Gastroesophageal sphincter (tissue), 3 donors: ENCODE measurements around the gene RAB7B.

Experiments
- EP300 ChIP-seq: sonication (generic); formaldehyde crosslinking; IDR thresholded peaks from one replicate; pipeline ENCODE4 v1.6.1; 2017; ENCODE audit warnings: antibody characterized with exemption, mild to moderate bottlenecking
- POLR2A ChIP-seq, 2 donors: fragments of 450-650 bp; IDR thresholded peaks; one replicate each; pipeline ENCODE4 v1.6.1; 2017; ENCODE audit warnings: antibody characterized with exemption in 2 of 2, mild to moderate bottlenecking in 2 of 2, moderate library complexity in 1 of 2
- POLR2AphosphoS5 ChIP-seq: sonication (generic); formaldehyde crosslinking; IDR thresholded peaks from one replicate; pipeline ENCODE4 v1.6.1; 2017; ENCODE audit warnings: antibody characterized with exemption
- TF ChIP-seq, protein P1 (sequence below), 4 experiments: fragments of 200-600 bp in 2 of 4; fragments of 450-650 bp in 2 of 4; sonication (generic) in 1 of 4; IDR thresholded peaks; one replicate each; pipeline ENCODE4 v1.5.1; 2017 to 2019; ENCODE audit warnings: antibody characterized with exemption in 4 of 4, mild to moderate bottlenecking in 2 of 4, moderate library complexity in 2 of 4

DNA sequence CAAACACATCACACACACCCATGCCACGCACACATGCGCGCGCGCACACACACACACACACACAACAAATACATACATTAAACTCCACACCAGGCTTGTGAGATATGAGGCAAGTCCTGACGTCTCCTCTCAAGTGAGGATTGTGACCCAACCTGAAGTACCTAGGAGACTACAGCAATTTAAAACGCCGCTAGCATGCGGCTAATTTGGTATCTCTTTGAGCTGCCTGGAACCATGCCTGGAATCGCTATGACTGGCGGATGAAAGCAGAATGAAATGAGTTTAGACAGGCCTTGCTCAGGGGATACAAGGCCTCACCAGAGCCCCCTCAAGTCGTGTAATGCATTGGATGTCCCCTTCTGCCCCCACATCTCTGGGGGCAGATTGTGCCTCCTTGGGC is 1.6 kb upstream of the RAB7B start:
- TF ChIP-seq, protein P1, sequence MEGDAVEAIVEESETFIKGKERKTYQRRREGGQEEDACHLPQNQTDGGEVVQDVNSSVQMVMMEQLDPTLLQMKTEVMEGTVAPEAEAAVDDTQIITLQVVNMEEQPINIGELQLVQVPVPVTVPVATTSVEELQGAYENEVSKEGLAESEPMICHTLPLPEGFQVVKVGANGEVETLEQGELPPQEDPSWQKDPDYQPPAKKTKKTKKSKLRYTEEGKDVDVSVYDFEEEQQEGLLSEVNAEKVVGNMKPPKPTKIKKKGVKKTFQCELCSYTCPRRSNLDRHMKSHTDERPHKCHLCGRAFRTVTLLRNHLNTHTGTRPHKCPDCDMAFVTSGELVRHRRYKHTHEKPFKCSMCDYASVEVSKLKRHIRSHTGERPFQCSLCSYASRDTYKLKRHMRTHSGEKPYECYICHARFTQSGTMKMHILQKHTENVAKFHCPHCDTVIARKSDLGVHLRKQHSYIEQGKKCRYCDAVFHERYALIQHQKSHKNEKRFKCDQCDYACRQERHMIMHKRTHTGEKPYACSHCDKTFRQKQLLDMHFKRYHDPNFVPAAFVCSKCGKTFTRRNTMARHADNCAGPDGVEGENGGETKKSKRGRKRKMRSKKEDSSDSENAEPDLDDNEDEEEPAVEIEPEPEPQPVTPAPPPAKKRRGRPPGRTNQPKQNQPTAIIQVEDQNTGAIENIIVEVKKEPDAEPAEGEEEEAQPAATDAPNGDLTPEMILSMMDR (IDR thresholded peaks at IDR 0.05) = no peak
- no peak for TF ChIP-seq POLR2A (IDR thresholded peaks at IDR 0.05)
- no peak for TF ChIP-seq POLR2AphosphoS5
- TF ChIP-seq EP300 = no peak
